Type B pancreatic cell (in vitro differentiated cells): Measurements from ENCODE around the gene ADCK1. TPM values are rescaled to one million over a fixed set of nuclear protein-coding genes. Genes with fewer than 3 reads are reported as not detected.
"Not testable (repeated sequence)": the region's sequence is repeated elsewhere in the genome, so short reads cannot be mapped to it uniquely, and the experiment has no call there.

Experiments
- DNase-seq: peaks from one replicate; pipeline ENCODE4 v3.0.0; 2021; ENCODE audit warnings: mixed read lengths; ENCODE audit not compliant: unreplicated experiment; ENCODE audit errors: extremely low spot score
- H3K27ac Mint-ChIP-seq: 2 replicates; pipeline ENCODE4 v1.8.0; 2021; ENCODE audit warnings: mild to moderate bottlenecking, mixed read lengths
- H3K27me3 Mint-ChIP-seq: 2 replicates; pipeline ENCODE4 v1.8.0; 2021; ENCODE audit warnings: mixed read lengths
- H3K36me3 Mint-ChIP-seq: 2 replicates; pipeline ENCODE4 v1.8.0; 2021; ENCODE audit warnings: mixed read lengths
- H3K4me1 Mint-ChIP-seq: one replicate; pipeline ENCODE4 v1.8.0; 2021; ENCODE audit warnings: mixed read lengths; ENCODE audit not compliant: unreplicated experiment
- H3K4me3 Mint-ChIP-seq: 2 replicates; pipeline ENCODE4 v1.8.0; 2021; ENCODE audit warnings: mild to moderate bottlenecking, mixed read lengths
- H3K9me3 Mint-ChIP-seq: 2 replicates; pipeline ENCODE4 v1.8.0; 2021; ENCODE audit warnings: mixed read lengths
- total RNA-seq: library from RNA; stranded (reverse); gene quantifications from 2 replicates; pipeline ENCODE4 v1.2.1, GENCODE V29; 2021; ENCODE audit warnings: low replicate concordance
- TF ChIP-seq, protein P1 (sequence below): fragments of 200-600 bp; sonication (generic); conservative IDR thresholded peaks from 2 replicates; pipeline ENCODE4 v1.5.0; 2021; ENCODE audit warnings: antibody characterized with exemption, mild to moderate bottlenecking

Gene ADCK1
- total RNA-seq, 1 donor from 2014 or later, result 9.2 TPM

- no peak overlapping the region for H3K27ac Mint-ChIP-seq
- H3K4me1 Mint-ChIP-seq, result peaks cover 9% of the 10 kb centered on the region
- H3K27me3 Mint-ChIP-seq, result peaks cover 3% of the 10 kb centered on the region
- H3K4me3 Mint-ChIP-seq, result no peak overlapping the region
- H3K36me3 Mint-ChIP-seq, result peaks cover 5% of the 10 kb centered on the region
- TF ChIP-seq, protein P1, sequence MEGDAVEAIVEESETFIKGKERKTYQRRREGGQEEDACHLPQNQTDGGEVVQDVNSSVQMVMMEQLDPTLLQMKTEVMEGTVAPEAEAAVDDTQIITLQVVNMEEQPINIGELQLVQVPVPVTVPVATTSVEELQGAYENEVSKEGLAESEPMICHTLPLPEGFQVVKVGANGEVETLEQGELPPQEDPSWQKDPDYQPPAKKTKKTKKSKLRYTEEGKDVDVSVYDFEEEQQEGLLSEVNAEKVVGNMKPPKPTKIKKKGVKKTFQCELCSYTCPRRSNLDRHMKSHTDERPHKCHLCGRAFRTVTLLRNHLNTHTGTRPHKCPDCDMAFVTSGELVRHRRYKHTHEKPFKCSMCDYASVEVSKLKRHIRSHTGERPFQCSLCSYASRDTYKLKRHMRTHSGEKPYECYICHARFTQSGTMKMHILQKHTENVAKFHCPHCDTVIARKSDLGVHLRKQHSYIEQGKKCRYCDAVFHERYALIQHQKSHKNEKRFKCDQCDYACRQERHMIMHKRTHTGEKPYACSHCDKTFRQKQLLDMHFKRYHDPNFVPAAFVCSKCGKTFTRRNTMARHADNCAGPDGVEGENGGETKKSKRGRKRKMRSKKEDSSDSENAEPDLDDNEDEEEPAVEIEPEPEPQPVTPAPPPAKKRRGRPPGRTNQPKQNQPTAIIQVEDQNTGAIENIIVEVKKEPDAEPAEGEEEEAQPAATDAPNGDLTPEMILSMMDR, result no peak
- no peaks in the 10 kb centered on the region for H3K9me3 Mint-ChIP-seq
- no peak for DNase-seq
Observed at GRCh38 chr14:77910506-77910905, 110.6 kb downstream of the ADCK1 start.

- peaks cover 6% of the 10 kb centered on the region for H3K4me1 Mint-ChIP-seq
- H3K4me3 Mint-ChIP-seq, result no peak overlapping the region
- H3K9me3 Mint-ChIP-seq, result no peaks in the 10 kb centered on the region
- no peak for DNase-seq
- H3K36me3 Mint-ChIP-seq, result peaks cover 5% of the 10 kb centered on the region
- H3K27me3 Mint-ChIP-seq, result peaks cover 3% of the 10 kb centered on the region
- no peak overlapping the region for H3K27ac Mint-ChIP-seq
- TF ChIP-seq, protein P1, result no peak
Observed at GRCh38 chr14:77911356-77911755, 111.4 kb downstream of the ADCK1 start.

- H3K27ac Mint-ChIP-seq, result no peak overlapping the region
- TF ChIP-seq, protein P1, result no peak
- peaks cover 5% of the 10 kb centered on the region for H3K36me3 Mint-ChIP-seq
- DNase-seq, result no peak
- no peak overlapping the region for H3K4me3 Mint-ChIP-seq
- peaks cover 6% of the 10 kb centered on the region for H3K4me1 Mint-ChIP-seq
- H3K9me3 Mint-ChIP-seq, result no peaks in the 10 kb centered on the region
- peaks cover 9% of the 10 kb centered on the region for H3K27me3 Mint-ChIP-seq
Observed at GRCh38 chr14:77912754-77913556, 113.0 kb downstream of the ADCK1 start.

DNA sequence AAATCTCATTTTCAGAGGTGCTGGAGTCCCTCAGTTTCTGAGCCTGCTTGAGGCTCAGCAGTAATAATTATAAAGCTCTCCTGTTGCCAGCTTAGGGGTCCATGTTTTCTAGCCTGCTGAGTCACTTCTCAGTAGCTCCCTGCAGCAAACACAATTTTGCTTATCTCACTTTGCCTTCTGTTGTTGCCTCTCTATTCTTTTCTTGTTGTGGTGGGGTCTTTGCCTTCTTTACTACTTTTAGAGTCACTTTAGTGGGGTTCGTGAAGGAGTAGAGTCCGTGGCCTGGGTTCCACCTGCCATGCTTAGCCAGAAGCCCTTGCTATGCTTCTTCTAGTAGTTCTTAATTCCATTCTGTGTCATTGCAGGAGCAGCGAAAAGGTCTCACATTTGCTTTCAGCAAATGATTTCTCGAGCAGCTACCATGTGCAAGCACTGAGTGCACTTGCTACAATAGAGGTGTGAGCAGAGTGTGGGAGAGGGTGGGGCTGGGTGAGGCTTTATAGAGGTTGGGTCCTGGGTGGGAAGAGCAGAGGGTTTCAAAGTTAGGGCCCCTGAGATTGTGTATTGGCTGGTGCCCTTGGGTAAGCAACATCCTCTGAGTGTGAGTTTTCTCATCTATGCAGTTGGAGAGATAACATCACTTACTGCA, 114.3 kb downstream of the ADCK1 start:
- no peak for DNase-seq
- peaks cover 13% of the 10 kb centered on the region for H3K27me3 Mint-ChIP-seq
- H3K9me3 Mint-ChIP-seq, result peaks cover 3% of the 10 kb centered on the region
- peaks cover 6% of the 10 kb centered on the region for H3K4me1 Mint-ChIP-seq
- H3K36me3 Mint-ChIP-seq, result no peaks in the 10 kb centered on the region
- TF ChIP-seq, protein P1, result no peak
- no peak overlapping the region for H3K27ac Mint-ChIP-seq
- H3K4me3 Mint-ChIP-seq, result no peak overlapping the region

GRCh38 chr14:77915390-77915789, 115.5 kb downstream of the ADCK1 start:
- not testable (repeated sequence) for H3K36me3 Mint-ChIP-seq, H3K4me3 Mint-ChIP-seq, DNase-seq, H3K9me3 Mint-ChIP-seq, H3K27ac Mint-ChIP-seq, H3K4me1 Mint-ChIP-seq
- peaks cover 14% of the 10 kb centered on the region for H3K27me3 Mint-ChIP-seq
